ENCODE measurements around the gene TRIM28.
"Not testable (repeated sequence)": the region's sequence is repeated elsewhere in the genome, so short reads cannot be mapped to it uniquely, and the experiment has no call there.

Gene TRIM28

GRCh38 chr19:58543826-58544590 lies at the start of gene TRIM28:
TRIM28 (plus strand) TSS chr19:58544064; CDS start chr19:58544758, 694 bp downstream.
- DNase-seq (ENCODE audit: low spot score), result peak; percentile 99

- no peak for DNase-seq (ENCODE audit: low spot score)
Observed at GRCh38 chr19:58497634-58498170, 46.2 kb upstream of the TRIM28 start.

- no peak for DNase-seq (ENCODE audit: low spot score)
Observed at GRCh38 chr19:58498316-58499020, 45.4 kb upstream of the TRIM28 start.

- DNase-seq (ENCODE audit: low spot score), result peak; percentile 98
Observed at GRCh38 chr19:58499021-58499927, 44.6 kb upstream of the TRIM28 start.

- no peak for DNase-seq (ENCODE audit: low spot score)
Observed at GRCh38 chr19:58500242-58500641, 43.6 kb upstream of the TRIM28 start.

- DNase-seq (ENCODE audit: low spot score), result not testable (repeated sequence)
Observed at GRCh38 chr19:58507602-58508223, 36.2 kb upstream of the TRIM28 start.

GRCh38 chr19:58509731-58510083 lies 34.2 kb upstream of the TRIM28 start:
- no peak for DNase-seq (ENCODE audit: low spot score)

GRCh38 chr19:58510084-58510862 lies 33.6 kb upstream of the TRIM28 start:
- no peak for DNase-seq (ENCODE audit: low spot score)

- DNase-seq (ENCODE audit: low spot score), result no peak
Observed at GRCh38 chr19:58511353-58512208, 32.3 kb upstream of the TRIM28 start, which contains the start of gene SLC27A5. SLC27A5 (minus strand) TSS chr19:58511992; CDS start chr19:58511955, 37 bp downstream.

GRCh38 chr19:58513213-58513693 lies 30.6 kb upstream of the TRIM28 start:
- no peak for DNase-seq (ENCODE audit: low spot score)

- DNase-seq (ENCODE audit: low spot score), result peak; percentile 93
Observed at GRCh38 chr19:58513694-58514563, 29.9 kb upstream of the TRIM28 start.

- no peak for DNase-seq (ENCODE audit: low spot score)
Observed at GRCh38 chr19:58514564-58515022, 29.3 kb upstream of the TRIM28 start.

- DNase-seq (ENCODE audit: low spot score), result no peak
Observed at GRCh38 chr19:58515259-58515658, 28.6 kb upstream of the TRIM28 start.

GRCh38 chr19:58516246-58516836 lies 27.5 kb upstream of the TRIM28 start:
- no peak for DNase-seq (ENCODE audit: low spot score)

- no peak for DNase-seq (ENCODE audit: low spot score)
Observed at GRCh38 chr19:58516964-58517833, 26.7 kb upstream of the TRIM28 start.

GRCh38 chr19:58518256-58519086 lies 25.4 kb upstream of the TRIM28 start:
- DNase-seq (ENCODE audit: low spot score), result no peak
